ENCODE results near the gene ENTPD5.

Gene ENTPD5

DNA sequence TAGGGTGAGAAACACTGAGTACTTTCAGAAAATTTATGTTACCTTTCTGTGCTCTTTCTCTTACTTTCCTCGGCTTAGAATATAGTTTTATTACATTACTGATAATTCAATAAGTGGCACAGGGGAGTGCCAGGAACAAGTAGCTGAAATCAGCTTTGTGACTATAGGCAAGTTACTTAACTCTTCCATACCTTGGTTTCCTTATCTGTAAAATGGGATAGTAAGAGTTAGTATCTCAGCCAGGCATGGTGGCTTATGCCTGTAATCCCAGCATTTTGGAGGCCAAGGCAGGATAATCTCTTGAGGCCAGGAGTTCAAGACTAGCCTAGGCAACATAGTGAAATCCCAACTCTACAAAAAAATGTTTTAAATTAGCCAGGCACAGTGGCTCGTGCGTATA lies 15.5 kb upstream of the ENTPD5 start:
- no peak overlapping the region for H3K4me3 ChIP-seq (ENCODE audit: low read depth, low read length)
- no peak for DNase-seq
- no peaks in the 10 kb centered on the region for H3K36me3 ChIP-seq
- TF ChIP-seq, protein P1, sequence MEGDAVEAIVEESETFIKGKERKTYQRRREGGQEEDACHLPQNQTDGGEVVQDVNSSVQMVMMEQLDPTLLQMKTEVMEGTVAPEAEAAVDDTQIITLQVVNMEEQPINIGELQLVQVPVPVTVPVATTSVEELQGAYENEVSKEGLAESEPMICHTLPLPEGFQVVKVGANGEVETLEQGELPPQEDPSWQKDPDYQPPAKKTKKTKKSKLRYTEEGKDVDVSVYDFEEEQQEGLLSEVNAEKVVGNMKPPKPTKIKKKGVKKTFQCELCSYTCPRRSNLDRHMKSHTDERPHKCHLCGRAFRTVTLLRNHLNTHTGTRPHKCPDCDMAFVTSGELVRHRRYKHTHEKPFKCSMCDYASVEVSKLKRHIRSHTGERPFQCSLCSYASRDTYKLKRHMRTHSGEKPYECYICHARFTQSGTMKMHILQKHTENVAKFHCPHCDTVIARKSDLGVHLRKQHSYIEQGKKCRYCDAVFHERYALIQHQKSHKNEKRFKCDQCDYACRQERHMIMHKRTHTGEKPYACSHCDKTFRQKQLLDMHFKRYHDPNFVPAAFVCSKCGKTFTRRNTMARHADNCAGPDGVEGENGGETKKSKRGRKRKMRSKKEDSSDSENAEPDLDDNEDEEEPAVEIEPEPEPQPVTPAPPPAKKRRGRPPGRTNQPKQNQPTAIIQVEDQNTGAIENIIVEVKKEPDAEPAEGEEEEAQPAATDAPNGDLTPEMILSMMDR (IDR thresholded peaks at IDR 0.05; ENCODE audit: low read depth, low read length): no peak
- H3K27me3 ChIP-seq: no peaks in the 10 kb centered on the region
- no peaks in the 10 kb centered on the region for H3K9me3 ChIP-seq
- H3K4me1 ChIP-seq: no peaks in the 10 kb centered on the region

DNA sequence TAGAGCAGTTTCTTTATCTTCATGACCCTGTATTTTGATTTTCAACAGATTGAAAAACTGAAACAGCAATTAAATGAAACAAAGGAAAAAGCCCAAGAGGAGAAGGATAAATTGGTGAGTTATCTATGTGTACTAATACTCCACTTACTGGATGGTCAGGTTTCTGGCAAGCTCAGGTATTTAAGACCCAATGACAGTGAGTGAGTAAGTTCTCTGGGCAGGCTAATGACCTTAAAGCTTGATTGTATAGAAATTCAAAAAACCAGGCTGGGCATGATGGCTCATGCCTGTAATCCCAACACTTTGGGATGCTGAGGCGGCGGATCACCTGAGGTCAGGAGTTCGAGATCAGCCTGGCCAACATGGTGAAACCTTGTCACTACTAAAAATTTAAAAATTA lies 10.0 kb upstream of the ENTPD5 start:
- DNase-seq: no peak
- H3K9me3 ChIP-seq: no peaks in the 10 kb centered on the region

DNA sequence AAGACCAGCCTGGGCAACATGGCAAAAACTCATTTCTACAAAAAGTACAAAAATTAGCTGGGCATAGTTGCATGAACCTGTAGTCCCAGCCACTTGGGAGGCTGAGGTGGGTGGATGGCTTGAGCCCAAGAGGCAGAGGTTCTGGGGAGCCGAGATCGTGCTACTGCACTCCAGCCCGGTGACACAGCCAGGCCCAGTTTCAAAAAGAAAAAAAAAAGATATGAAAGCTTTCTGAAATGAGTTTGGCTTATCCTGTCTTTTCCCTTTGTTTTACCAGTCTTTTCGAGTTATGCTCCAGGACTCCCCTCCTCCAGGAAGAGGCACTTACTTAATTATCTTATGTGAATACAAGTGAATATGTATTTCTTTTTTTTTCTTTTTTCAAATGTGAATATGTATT lies 3.3 kb upstream of the ENTPD5 start:
- DNase-seq: no peak
- H3K9me3 ChIP-seq: no peaks in the 10 kb centered on the region
- no peaks in the 10 kb centered on the region for H3K27me3 ChIP-seq
- H3K36me3 ChIP-seq: no peaks in the 10 kb centered on the region
- H3K4me1 ChIP-seq: no peaks in the 10 kb centered on the region
- H3K4me3 ChIP-seq (ENCODE audit: low read depth, low read length): no peak overlapping the region
- TF ChIP-seq, protein P1 (IDR thresholded peaks at IDR 0.05; ENCODE audit: low read depth, low read length): no peak

More for the DNA sequence above, 10.0 kb upstream of the ENTPD5 start:
- H3K27me3 ChIP-seq: peaks cover 5% of the 10 kb centered on the region; the same call in 1 of the 2 replicates
- TF ChIP-seq, protein P1 (IDR thresholded peaks at IDR 0.05; ENCODE audit: low read depth, low read length): no peak
- H3K4me3 ChIP-seq (ENCODE audit: low read depth, low read length): no peak overlapping the region
- H3K4me1 ChIP-seq: no peaks in the 10 kb centered on the region
- H3K36me3 ChIP-seq: no peaks in the 10 kb centered on the region

DNA sequence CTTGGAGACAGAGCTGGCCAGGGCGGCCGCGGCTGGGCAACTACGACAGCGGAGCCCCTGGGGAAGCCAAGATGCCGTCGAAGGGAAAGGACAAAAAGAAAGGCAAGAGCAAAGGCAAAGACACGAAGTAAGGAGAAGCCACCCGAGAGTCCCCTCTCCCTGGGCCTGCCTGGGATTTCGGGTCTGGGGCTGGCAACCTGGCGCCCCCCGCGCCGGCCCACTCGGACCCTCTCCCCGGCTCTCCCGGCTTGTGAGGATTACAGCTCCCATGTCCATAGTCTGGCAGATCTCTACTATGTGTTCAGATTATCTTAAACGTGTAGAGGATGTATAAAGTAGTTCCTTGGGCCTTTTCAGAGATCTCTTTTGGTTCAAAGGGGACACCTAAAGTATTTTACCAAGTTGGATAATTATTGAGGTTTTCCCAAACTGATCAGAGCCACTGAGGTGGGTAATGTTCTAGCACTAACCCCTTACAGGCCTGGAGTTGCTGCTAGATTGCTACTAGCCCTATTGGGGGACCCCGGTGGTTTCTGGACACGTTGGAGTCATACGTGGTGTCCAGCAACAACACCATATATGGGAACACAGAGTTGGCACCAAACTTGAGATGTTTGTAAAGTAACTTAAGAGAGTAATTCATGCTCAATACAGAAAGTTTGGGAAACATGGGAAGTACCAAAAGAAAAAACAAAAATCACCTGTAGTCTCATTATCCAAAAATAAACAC lies 485 bp upstream of the ENTPD5 start:
- TF ChIP-seq, protein P1 (IDR thresholded peaks at IDR 0.05; ENCODE audit: low read depth, low read length): no peak
- no peak for DNase-seq

DNA sequence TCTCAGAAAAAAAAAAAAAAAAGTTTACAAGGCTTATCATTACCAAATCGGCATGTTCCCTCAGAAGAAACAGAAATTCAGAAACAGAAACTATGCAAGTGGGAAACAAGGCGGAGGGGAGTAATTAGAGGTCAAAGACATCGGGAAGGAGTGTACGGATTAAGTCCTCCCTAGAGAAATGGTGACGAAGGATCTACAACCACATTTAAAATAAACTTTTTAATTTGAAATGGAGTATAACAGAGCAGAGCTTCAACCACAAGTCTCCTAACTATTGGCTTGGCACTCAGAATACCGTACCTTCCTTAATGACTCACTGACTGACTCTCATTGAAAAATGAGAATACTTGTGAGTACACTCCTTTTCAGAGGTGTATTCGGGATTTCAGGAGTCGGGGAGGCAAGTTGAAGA lies 908 bp downstream of the ENTPD5 start:
- Histone ChIP-seq H3K36me3 (no peaks in the 10 kb centered on the region), H3K27me3 (no peaks in the 10 kb centered on the region), H3K4me3 (ENCODE audit: low read depth, low read length) (peak overlapping the region; percentile 96), H3K4me1 (no peaks in the 10 kb centered on the region), H3K9me3 (no peaks in the 10 kb centered on the region; the same call in 1 of the 2 replicates)
- DNase-seq: no peak
- TF ChIP-seq, protein P1 (IDR thresholded peaks at IDR 0.05; ENCODE audit: low read depth, low read length): no peak

More for the DNA sequence above, 485 bp upstream of the ENTPD5 start:
- H3K27me3 ChIP-seq: no peaks in the 10 kb centered on the region
- no peaks in the 10 kb centered on the region for H3K4me1 ChIP-seq
- H3K4me3 ChIP-seq (ENCODE audit: low read depth, low read length): peak overlapping the region; percentile 96
- H3K9me3 ChIP-seq: no peaks in the 10 kb centered on the region
- H3K36me3 ChIP-seq: no peaks in the 10 kb centered on the region

DNA sequence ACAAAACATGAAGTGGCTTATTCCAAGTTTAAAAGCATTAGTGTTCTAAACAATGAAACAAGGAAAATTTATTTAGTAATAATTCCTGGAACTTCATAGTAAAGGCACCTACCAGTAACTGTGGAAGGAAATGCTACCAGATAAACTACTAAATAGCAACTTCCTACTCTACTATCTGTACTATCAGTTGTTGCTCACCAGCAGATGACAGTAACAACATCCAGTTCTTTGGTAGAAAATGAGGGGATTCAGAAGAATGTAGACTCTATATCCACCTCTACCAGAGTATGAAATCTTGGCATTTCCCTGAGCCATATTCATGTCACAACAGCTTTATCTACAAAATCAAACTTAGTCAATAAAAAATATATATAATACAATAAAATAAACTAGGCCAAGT lies 3.1 kb downstream of the ENTPD5 start:
- Histone ChIP-seq H3K27me3 (no peaks in the 10 kb centered on the region), H3K9me3 (no peaks in the 10 kb centered on the region; the same call in 1 of the 2 replicates), H3K36me3 (no peaks in the 10 kb centered on the region), H3K4me1 (no peaks in the 10 kb centered on the region), H3K4me3 (ENCODE audit: low read depth, low read length) (no peak overlapping the region)
- DNase-seq: no peak
- TF ChIP-seq, protein P1 (IDR thresholded peaks at IDR 0.05; ENCODE audit: low read depth, low read length): no peak
